Astrocyte (in vitro differentiated cells and primary cell): ENCODE results near the gene TMC8. TPM values are rescaled to one million over a fixed set of nuclear protein-coding genes. Genes with fewer than 3 reads are reported as not detected.
A peak's percentile ranks its signal among the peaks of the same experiment; 100 is the strongest.

ENCODE experiments used
- DNase-seq: peaks from one replicate; pipeline ENCODE4 v3.0.0-alpha.2; 2010; ENCODE audit warnings: low read depth
- FAIRE-seq: peaks from 2 replicates; lab custom pipeline; 2011; peaks lifted over from hg19 to GRCh38; lab: Jason Lieb, UNC
- H2AFZ ChIP-seq: 2 replicates; pipeline ENCODE4 v1.6.0; 2012; ENCODE audit warnings: low read depth, low read length, inconsistent platforms
- H3K27ac ChIP-seq: 2 replicates; pipeline ENCODE4 v1.5.1; 2011; ENCODE audit warnings: low read depth, low read length, inconsistent platforms
- H3K27me3 ChIP-seq: 2 replicates; pipeline ENCODE4 v1.6.0; 2011; ENCODE audit warnings: low read length, inconsistent platforms; ENCODE audit not compliant: insufficient read depth
- H3K36me3 ChIP-seq: 2 replicates; pipeline ENCODE4 v1.5.1; 2011; ENCODE audit warnings: low read length, inconsistent platforms; ENCODE audit not compliant: insufficient read depth
- H3K4me1 ChIP-seq: 2 replicates; pipeline ENCODE4 v1.5.1; 2011; ENCODE audit warnings: low read length, inconsistent platforms; ENCODE audit not compliant: insufficient read depth
- H3K4me2 ChIP-seq: 2 replicates; pipeline ENCODE4 v1.6.0; 2012; ENCODE audit warnings: low read length, inconsistent platforms
- H3K4me3 ChIP-seq: 2 replicates; pipeline ENCODE4 v1.5.1; 2011; ENCODE audit warnings: low read depth, mild to moderate bottlenecking, low read length, inconsistent platforms; ENCODE audit not compliant: insufficient read depth
- H3K79me2 ChIP-seq: 2 replicates; pipeline ENCODE4 v1.6.0; 2012; ENCODE audit warnings: mild to moderate bottlenecking, low read length, inconsistent platforms; ENCODE audit not compliant: insufficient read depth
- H3K9ac ChIP-seq: 2 replicates; pipeline ENCODE4 v1.6.0; 2012; ENCODE audit warnings: mild to moderate bottlenecking, low read length, inconsistent platforms
- H3K9me3 ChIP-seq: 2 replicates; pipeline ENCODE4 v1.5.1; 2012; ENCODE audit warnings: low read depth, mild to moderate bottlenecking, low read length, inconsistent platforms; ENCODE audit not compliant: insufficient read depth
- H4K20me1 ChIP-seq: 2 replicates; pipeline ENCODE4 v1.6.0; 2012; ENCODE audit warnings: low read length, inconsistent platforms; ENCODE audit not compliant: insufficient read depth
- H3K27ac Mint-ChIP-seq: one replicate; pipeline ENCODE4 v1.8.0; 2021; ENCODE audit warnings: mild to moderate bottlenecking, mixed read lengths; ENCODE audit not compliant: unreplicated experiment
- H3K27me3 Mint-ChIP-seq: one replicate; pipeline ENCODE4 v1.8.0; 2021; ENCODE audit warnings: low read depth, mixed read lengths; ENCODE audit not compliant: unreplicated experiment
- H3K36me3 Mint-ChIP-seq: one replicate; pipeline ENCODE4 v1.8.0; 2021; ENCODE audit warnings: low read depth, mixed read lengths; ENCODE audit not compliant: unreplicated experiment
- H3K4me1 Mint-ChIP-seq: one replicate; pipeline ENCODE4 v1.8.0; 2021; ENCODE audit warnings: low read depth, mixed read lengths; ENCODE audit not compliant: unreplicated experiment
- H3K4me3 Mint-ChIP-seq: one replicate; pipeline ENCODE4 v1.8.0; 2021; ENCODE audit warnings: mild to moderate bottlenecking, moderate library complexity, mixed read lengths; ENCODE audit not compliant: unreplicated experiment
- H3K9me3 Mint-ChIP-seq: one replicate; pipeline ENCODE4 v1.8.0; 2021; ENCODE audit warnings: mild to moderate bottlenecking, mixed read lengths; ENCODE audit not compliant: unreplicated experiment
- EZH2 ChIP-seq: IDR thresholded peaks from 2 replicates; pipeline ENCODE4 v1.6.1; 2012; ENCODE audit warnings: mild to moderate bottlenecking, low read length, inconsistent platforms; ENCODE audit not compliant: insufficient read depth
- total RNA-seq: library from RNA; stranded (reverse); gene quantifications from 2 replicates; pipeline ENCODE4 v1.2.1, GENCODE V29; 2021
- TF ChIP-seq, protein P1 (sequence below): IDR thresholded peaks from 2 replicates; pipeline ENCODE4 v1.5.1; 2011; ENCODE audit warnings: low read depth, mild to moderate bottlenecking, inconsistent platforms, low read length, moderate library complexity; ENCODE audit not compliant: insufficient read depth

TMC8 gene
- total RNA-seq, 1 donor from 2014 or later, result 0.27 TPM

DNA sequence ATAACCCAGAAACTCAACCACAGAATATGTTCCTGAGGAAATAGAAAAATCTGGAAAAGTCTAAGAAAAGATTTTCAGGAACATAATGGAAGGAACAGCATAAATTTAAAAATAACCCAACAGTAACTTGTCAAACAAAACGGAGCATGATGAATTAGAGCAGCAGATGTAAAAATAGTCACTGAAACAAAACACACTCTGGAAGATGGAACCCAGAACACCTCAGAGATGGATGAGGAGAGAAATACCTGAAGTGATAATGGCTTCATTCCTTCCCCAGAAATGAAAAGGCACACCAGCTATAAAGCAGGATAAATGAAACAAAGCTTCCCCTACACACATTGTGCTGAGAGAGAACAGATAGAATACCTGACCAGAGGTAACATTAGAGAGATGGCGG lies 49.9 kb downstream of the TMC8 start:
- Histone ChIP-seq H3K9ac (no peak overlapping the region), H3K27ac (no peak overlapping the region), H3K36me3 (peaks cover 6% of the 10 kb centered on the region), H4K20me1 (no peaks in the 10 kb centered on the region), H2AFZ (no peak overlapping the region), H3K4me2 (no peak overlapping the region), H3K4me3 (no peak overlapping the region), H3K9me3 (no peaks in the 10 kb centered on the region), H3K4me1 (no peaks in the 10 kb centered on the region), H3K79me2 (peaks cover 13% of the 10 kb centered on the region), H3K27me3 (no peaks in the 10 kb centered on the region)
- Mint-ChIP-seq H3K4me3 (no peak overlapping the region), H3K27ac (no peak overlapping the region), H3K9me3 (no peaks in the 10 kb centered on the region), H3K36me3 (peaks cover 4% of the 10 kb centered on the region), H3K27me3 (peaks cover 2% of the 10 kb centered on the region), H3K4me1 (peaks cover 8% of the 10 kb centered on the region)
- FAIRE-seq, result no peak
- DNase-seq, result no peak
- TF ChIP-seq, protein P1, sequence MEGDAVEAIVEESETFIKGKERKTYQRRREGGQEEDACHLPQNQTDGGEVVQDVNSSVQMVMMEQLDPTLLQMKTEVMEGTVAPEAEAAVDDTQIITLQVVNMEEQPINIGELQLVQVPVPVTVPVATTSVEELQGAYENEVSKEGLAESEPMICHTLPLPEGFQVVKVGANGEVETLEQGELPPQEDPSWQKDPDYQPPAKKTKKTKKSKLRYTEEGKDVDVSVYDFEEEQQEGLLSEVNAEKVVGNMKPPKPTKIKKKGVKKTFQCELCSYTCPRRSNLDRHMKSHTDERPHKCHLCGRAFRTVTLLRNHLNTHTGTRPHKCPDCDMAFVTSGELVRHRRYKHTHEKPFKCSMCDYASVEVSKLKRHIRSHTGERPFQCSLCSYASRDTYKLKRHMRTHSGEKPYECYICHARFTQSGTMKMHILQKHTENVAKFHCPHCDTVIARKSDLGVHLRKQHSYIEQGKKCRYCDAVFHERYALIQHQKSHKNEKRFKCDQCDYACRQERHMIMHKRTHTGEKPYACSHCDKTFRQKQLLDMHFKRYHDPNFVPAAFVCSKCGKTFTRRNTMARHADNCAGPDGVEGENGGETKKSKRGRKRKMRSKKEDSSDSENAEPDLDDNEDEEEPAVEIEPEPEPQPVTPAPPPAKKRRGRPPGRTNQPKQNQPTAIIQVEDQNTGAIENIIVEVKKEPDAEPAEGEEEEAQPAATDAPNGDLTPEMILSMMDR, result no peak
- TF ChIP-seq EZH2, result no peak

DNA sequence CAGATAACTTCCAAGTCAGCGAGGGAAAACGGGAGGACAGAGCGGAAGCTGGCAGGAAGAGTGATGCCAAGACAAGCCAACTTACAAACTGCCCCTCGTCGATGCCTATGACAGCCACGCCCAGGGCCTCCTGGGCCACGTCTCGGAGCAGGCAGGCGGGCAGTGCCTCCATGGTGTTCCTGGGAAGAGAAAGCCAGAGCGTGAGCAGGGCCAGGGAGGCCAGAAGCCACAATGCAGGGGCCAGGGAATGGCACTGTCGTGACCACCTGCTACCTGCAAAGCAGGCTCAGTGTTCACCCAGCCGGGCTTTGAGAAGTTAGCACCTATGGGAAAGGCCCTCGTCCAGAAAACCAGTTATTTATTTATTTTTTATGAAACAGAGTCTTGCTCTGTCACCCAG lies 51.9 kb downstream of the TMC8 start:
- Histone ChIP-seq H3K27me3 (no peaks in the 10 kb centered on the region), H2AFZ (no peak overlapping the region), H3K36me3 (peaks cover 6% of the 10 kb centered on the region), H3K27ac (no peak overlapping the region), H3K4me2 (no peak overlapping the region), H4K20me1 (no peaks in the 10 kb centered on the region), H3K9ac (no peak overlapping the region), H3K79me2 (peaks cover 26% of the 10 kb centered on the region), H3K9me3 (no peaks in the 10 kb centered on the region), H3K4me3 (no peak overlapping the region), H3K4me1 (peaks cover 3% of the 10 kb centered on the region)
- TF ChIP-seq, protein P1, result no peak
- TF ChIP-seq EZH2, result no peak
- Mint-ChIP-seq H3K36me3 (peaks cover 3% of the 10 kb centered on the region), H3K4me3 (no peak overlapping the region), H3K9me3 (no peaks in the 10 kb centered on the region), H3K27ac (no peak overlapping the region), H3K4me1 (peaks cover 8% of the 10 kb centered on the region), H3K27me3 (no peaks in the 10 kb centered on the region)
- DNase-seq (no peak), FAIRE-seq (no peak)

DNA sequence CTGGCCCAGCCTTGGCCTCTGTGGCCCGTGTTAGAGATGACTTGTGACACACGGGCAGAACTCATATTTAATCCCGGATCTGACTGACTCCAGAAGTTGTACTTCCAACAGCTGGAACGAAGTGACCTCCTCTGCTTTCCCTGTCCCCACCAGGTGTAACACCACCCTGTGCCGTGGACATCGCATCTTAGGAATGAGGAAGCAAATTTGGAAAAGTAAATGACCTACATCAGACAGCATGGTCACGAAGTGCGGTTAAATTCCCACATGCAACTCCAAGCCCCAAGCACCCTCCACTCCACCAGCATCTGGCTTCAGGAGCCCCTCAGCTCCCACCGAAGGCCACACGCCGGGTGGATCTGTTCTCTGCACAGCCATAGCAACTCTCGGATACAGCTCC lies 53.3 kb downstream of the TMC8 start:
- DNase-seq, result no peak
- peak overlapping the region; percentile 100 for H3K4me2 ChIP-seq
- TF ChIP-seq, protein P1, result no peak
- no peak for TF ChIP-seq EZH2
- H3K9me3 Mint-ChIP-seq, result no peaks in the 10 kb centered on the region
- peaks cover 3% of the 10 kb centered on the region for H3K4me1 ChIP-seq
- peaks cover 6% of the 10 kb centered on the region for H3K36me3 ChIP-seq
- no peaks in the 10 kb centered on the region for H4K20me1 ChIP-seq
- H3K27ac Mint-ChIP-seq, result no peak overlapping the region
- H3K9me3 ChIP-seq, result no peaks in the 10 kb centered on the region
- H2AFZ ChIP-seq, result no peak overlapping the region
- H3K27ac ChIP-seq, result no peak overlapping the region
- no peak overlapping the region for H3K9ac ChIP-seq
- H3K4me1 Mint-ChIP-seq, result peaks cover 8% of the 10 kb centered on the region
- H3K4me3 ChIP-seq, result no peak overlapping the region
- H3K27me3 Mint-ChIP-seq, result no peaks in the 10 kb centered on the region
- no peak for FAIRE-seq
- peaks cover 35% of the 10 kb centered on the region for H3K79me2 ChIP-seq
- H3K36me3 Mint-ChIP-seq, result peaks cover under 1% of the 10 kb centered on the region
- H3K4me3 Mint-ChIP-seq, result no peak overlapping the region
- no peaks in the 10 kb centered on the region for H3K27me3 ChIP-seq
